Left lung (tissue), 10 donors: ENCODE results near the gene NFKBIZ. TPM values are rescaled to one million over a fixed set of nuclear protein-coding genes. Genes with fewer than 3 reads are reported as not detected.
"Not testable (repeated sequence)": the region's sequence is repeated elsewhere in the genome, so short reads cannot be mapped to it uniquely, and the experiment has no call there.

ENCODE experiments used
- ATAC-seq: fragments of 200-7000 bp; cut with Tn5 transposase; one replicate; pipeline ENCODE4 v1.9.1; 2020; ENCODE audit warnings: moderate library complexity
- DNase-seq, 4 donors: peaks; one replicate each; pipeline ENCODE4 v3.0.0-alpha.2; 2013 to 2020
- H3K27ac ChIP-seq, 2 donors: fragments of 200-600 bp; sonication (generic) in 1 of 2; one replicate each; pipeline versions ENCODE4 v1.5.0 to v1.8.0; 2020 to 2021
- H3K27me3 ChIP-seq, 2 donors: fragments of 200-600 bp; sonication (generic) in 1 of 2; one replicate each; pipeline versions ENCODE4 v1.5.0 to v1.8.0; 2020 to 2021
- H3K36me3 ChIP-seq, 2 donors: fragments of 200-600 bp; sonication (generic) in 1 of 2; one replicate each; pipeline versions ENCODE4 v1.5.0 to v1.8.0; 2020 to 2021
- H3K4me1 ChIP-seq, 2 donors: fragments of 200-600 bp; one replicate each; pipeline ENCODE4 v1.8.0; 2021
- H3K4me3 ChIP-seq, 2 donors: fragments of 200-600 bp; sonication (generic) in 1 of 2; one replicate each; pipeline versions ENCODE4 v1.5.0 to v1.8.0; 2020 to 2021; ENCODE audit warnings: mild to moderate bottlenecking in 1 of 2
- H3K9me3 ChIP-seq, 2 donors: fragments of 200-600 bp; sonication (generic) in 1 of 2; one replicate each; pipeline versions ENCODE4 v1.5.0 to v1.8.0; 2020 to 2021
- intact Hi-C, 2 donors: fragments of 100-400 bp; cut with DNase I; formaldehyde crosslinking; loops; one replicate each; pipeline versions ENCODE4 v1.11.2 to v1.14.2; 2022
- polyA plus RNA-seq, 6 donors: library from polyadenylated mRNA; unstranded; fragments of 120-200 nt; gene quantifications; one replicate each; pipeline ENCODE4 v1.2.1, GENCODE V29; 2013; ENCODE audit not compliant: insufficient read length in 6 of 6
- total RNA-seq, 2 donors: library from RNA; stranded (reverse); fragmentation: NEBNext Ultra II Directional; extraction: Animal tissue kit (Norgen Biotek cat#: 25700); gene quantifications; one replicate each; pipeline ENCODE4 v1.2.1, GENCODE V29; 2021
- TF ChIP-seq, protein P1 (sequence below), 2 donors: fragments of 200-600 bp; sonication (generic) in 1 of 2; IDR thresholded peaks; one replicate each; pipeline versions ENCODE4 v1.5.0 to v1.8.0; 2021; ENCODE audit warnings: antibody characterized with exemption in 2 of 2
- donor health status: DM: no; HTN: yes; CAD: no.
- donor health status: DM: no; HTN: no; CAD: no.

NFKBIZ gene
- total and polyA plus RNA-seq, 8 donors: 19.2 to 125 (median 42.6) TPM

DNA sequence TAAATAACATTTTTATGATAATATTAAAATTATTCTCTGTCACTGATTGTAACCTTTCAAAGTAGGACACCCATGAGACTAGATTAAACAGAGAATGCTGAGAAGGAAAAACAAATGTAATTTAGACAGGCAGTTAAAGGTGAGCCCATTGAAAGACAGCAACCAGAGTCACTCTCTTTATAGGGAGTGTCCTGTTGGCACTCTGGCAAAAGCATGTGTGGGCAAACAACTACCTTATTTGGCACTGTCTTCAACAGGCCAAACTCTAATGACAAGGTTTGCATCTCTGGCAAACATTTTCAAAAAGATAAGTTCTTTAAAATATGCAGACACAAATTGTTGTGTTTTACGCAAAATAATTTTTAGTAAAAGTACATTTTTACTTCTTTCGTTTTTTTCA lies 29.8 kb downstream of the NFKBIZ start:
- H3K27ac ChIP-seq: no peak overlapping the region
- ATAC-seq: no peak
- H3K36me3 ChIP-seq: no peaks in the 10 kb centered on the region
- TF ChIP-seq, protein P1, sequence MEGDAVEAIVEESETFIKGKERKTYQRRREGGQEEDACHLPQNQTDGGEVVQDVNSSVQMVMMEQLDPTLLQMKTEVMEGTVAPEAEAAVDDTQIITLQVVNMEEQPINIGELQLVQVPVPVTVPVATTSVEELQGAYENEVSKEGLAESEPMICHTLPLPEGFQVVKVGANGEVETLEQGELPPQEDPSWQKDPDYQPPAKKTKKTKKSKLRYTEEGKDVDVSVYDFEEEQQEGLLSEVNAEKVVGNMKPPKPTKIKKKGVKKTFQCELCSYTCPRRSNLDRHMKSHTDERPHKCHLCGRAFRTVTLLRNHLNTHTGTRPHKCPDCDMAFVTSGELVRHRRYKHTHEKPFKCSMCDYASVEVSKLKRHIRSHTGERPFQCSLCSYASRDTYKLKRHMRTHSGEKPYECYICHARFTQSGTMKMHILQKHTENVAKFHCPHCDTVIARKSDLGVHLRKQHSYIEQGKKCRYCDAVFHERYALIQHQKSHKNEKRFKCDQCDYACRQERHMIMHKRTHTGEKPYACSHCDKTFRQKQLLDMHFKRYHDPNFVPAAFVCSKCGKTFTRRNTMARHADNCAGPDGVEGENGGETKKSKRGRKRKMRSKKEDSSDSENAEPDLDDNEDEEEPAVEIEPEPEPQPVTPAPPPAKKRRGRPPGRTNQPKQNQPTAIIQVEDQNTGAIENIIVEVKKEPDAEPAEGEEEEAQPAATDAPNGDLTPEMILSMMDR (IDR thresholded peaks at IDR 0.05): no peak
- no peak for DNase-seq
- H3K4me1 ChIP-seq: peaks cover 0 to 12% of the 10 kb centered on the region in 2 donors
- H3K4me3 ChIP-seq: no peak overlapping the region
- intact Hi-C loops: no loop called here
- no peaks in the 10 kb centered on the region for H3K27me3 ChIP-seq
- no peaks in the 10 kb centered on the region for H3K9me3 ChIP-seq

- peaks cover 0 to 12% of the 10 kb centered on the region in 2 donors for H3K4me1 ChIP-seq
- intact Hi-C loops: no loop called here
- ATAC-seq (no peak), DNase-seq (no peak)
- no peaks in the 10 kb centered on the region for H3K27me3 ChIP-seq
- no peaks in the 10 kb centered on the region for H3K36me3 ChIP-seq
- TF ChIP-seq, protein P1 (IDR thresholded peaks at IDR 0.05): no peak
- peak overlapping the region in 1 of 2 donors; percentile 19 for H3K27ac ChIP-seq
- no peaks in the 10 kb centered on the region for H3K9me3 ChIP-seq
- H3K4me3 ChIP-seq: no peak overlapping the region
Measured at GRCh38 chr3:101879623-101880284, 30.4 kb downstream of the NFKBIZ start.

DNA sequence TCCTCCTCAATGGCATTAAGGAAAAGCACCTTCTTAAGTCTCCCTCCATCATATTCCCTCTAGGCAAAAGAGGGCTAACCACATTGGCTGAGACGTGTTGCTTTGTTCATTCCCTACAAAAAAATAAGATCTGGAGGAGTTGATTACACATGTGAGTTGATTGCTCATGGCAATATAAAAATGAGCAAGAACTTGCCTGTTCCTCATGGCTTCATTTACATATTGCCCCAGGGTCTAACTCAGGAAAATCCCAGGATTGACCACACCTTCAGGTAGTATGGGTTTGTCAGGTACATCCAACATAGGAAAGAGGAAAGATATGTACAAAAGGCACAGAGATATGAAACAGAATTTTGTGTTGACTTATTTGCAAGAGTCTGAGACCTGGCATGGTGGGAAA lies 35.5 kb downstream of the NFKBIZ start:
- Histone ChIP-seq H3K4me3 (no peak overlapping the region), H3K4me1 (peaks cover 0 to 5% of the 10 kb centered on the region in 2 donors), H3K27ac (no peak overlapping the region), H3K27me3 (no peaks in the 10 kb centered on the region), H3K36me3 (no peaks in the 10 kb centered on the region), H3K9me3 (no peaks in the 10 kb centered on the region)
- no peak for ATAC-seq
- TF ChIP-seq, protein P1 (IDR thresholded peaks at IDR 0.05): no peak
- DNase-seq: no peak
- intact Hi-C loops: no loop called here

DNA sequence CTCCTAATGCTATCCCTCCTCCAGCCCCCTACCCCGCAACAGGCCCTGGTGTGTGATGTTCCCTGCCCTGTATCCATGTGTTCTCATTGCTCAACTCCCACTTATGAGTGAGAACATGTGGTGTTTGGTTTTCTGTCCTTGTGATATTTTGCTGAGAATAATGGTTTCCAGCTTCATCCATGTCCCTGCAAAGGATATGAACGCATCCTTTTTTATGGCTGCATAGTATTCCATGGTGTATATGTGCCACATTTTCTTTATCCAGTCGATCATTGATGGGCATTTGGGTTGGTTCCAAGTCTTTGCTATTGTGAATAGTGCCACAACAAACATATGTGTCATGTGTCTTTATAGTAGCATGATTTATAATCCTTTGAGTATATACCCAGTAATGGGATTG lies 36.3 kb downstream of the NFKBIZ start:
- H3K27me3 ChIP-seq, H3K4me1 ChIP-seq, ATAC-seq, H3K27ac ChIP-seq, H3K9me3 ChIP-seq, intact Hi-C loops, H3K36me3 ChIP-seq, H3K4me3 ChIP-seq, DNase-seq: not testable (repeated sequence)

GRCh38 chr3:101886626-101887025 lies 37.3 kb downstream of the NFKBIZ start:
- no peak for DNase-seq
- H3K4me1 ChIP-seq: no peaks in the 10 kb centered on the region
- H3K36me3 ChIP-seq: no peaks in the 10 kb centered on the region
- TF ChIP-seq, protein P1 (IDR thresholded peaks at IDR 0.05): no peak
- no peak overlapping the region for H3K4me3 ChIP-seq
- intact Hi-C loops: no loop called here
- ATAC-seq: no peak
- no peaks in the 10 kb centered on the region for H3K9me3 ChIP-seq
- H3K27me3 ChIP-seq: no peaks in the 10 kb centered on the region
- H3K27ac ChIP-seq: no peak overlapping the region

- intact Hi-C loops: no loop called here
- TF ChIP-seq, protein P1 (IDR thresholded peaks at IDR 0.05): no peak
- Histone ChIP-seq H3K9me3 (no peaks in the 10 kb centered on the region), H3K4me1 (no peaks in the 10 kb centered on the region), H3K27me3 (no peaks in the 10 kb centered on the region), H3K27ac (no peak overlapping the region), H3K36me3 (no peaks in the 10 kb centered on the region), H3K4me3 (no peak overlapping the region)
- DNase-seq: no peak
- ATAC-seq: no peak
Measured at GRCh38 chr3:101888653-101889052, 39.3 kb downstream of the NFKBIZ start.
